MCF 10A (cell line): ENCODE data around the gene SLC27A1. TPM values are rescaled to one million over a fixed set of nuclear protein-coding genes. Genes with fewer than 3 reads are reported as not detected.
"Not testable (repeated sequence)": the region's sequence is repeated elsewhere in the genome, so short reads cannot be mapped to it uniquely, and the experiment has no call there.

Source experiments
- BruUV-seq: library from RNA; stranded (reverse); fragments of 400-500 nt; replicated peaks from 2 replicates; lab custom pipeline; 2021; lab: Mats Ljungman, UMichigan
- CTCF ChIA-PET: fragments of 300-600 bp; sonication (Branson Sonifier 250); formaldehyde crosslinking; extraction: SDS; loops from one replicate; lab custom pipeline; 2021; ENCODE audit warnings: antibody characterized with exemption, inconsistent platforms; lab: Yijun Ruan, JAX
- POLR2A ChIA-PET: fragments of 300-600, 350-650 bp; sonication (Branson Sonifier 250); formaldehyde crosslinking; extraction: SDS; loops from one replicate; lab custom pipeline; 2020; ENCODE audit warnings: antibody characterized with exemption, inconsistent platforms; lab: Yijun Ruan, JAX
- DNase-seq: peaks from one replicate; pipeline ENCODE4 v3.0.0-alpha.2; 2018; ENCODE audit not compliant: unreplicated experiment
- H3K27ac Mint-ChIP-seq: one replicate; pipeline ENCODE4 v1.8.0; 2022; ENCODE audit warnings: mild to moderate bottlenecking, low read depth, mixed read lengths; ENCODE audit not compliant: unreplicated experiment
- H3K27me3 Mint-ChIP-seq: one replicate; pipeline ENCODE4 v1.8.0; 2022; ENCODE audit warnings: mixed read lengths; ENCODE audit not compliant: insufficient read depth, unreplicated experiment
- H3K36me3 Mint-ChIP-seq: one replicate; pipeline ENCODE4 v1.8.0; 2022; ENCODE audit warnings: mild to moderate bottlenecking, moderate library complexity, mixed read lengths; ENCODE audit not compliant: insufficient read depth, unreplicated experiment
- H3K4me1 Mint-ChIP-seq: one replicate; pipeline ENCODE4 v1.8.0; 2022; ENCODE audit warnings: mixed read lengths; ENCODE audit not compliant: insufficient read depth, unreplicated experiment
- H3K4me3 Mint-ChIP-seq: one replicate; pipeline ENCODE4 v1.8.0; 2022; ENCODE audit warnings: mild to moderate bottlenecking, moderate library complexity, mixed read lengths; ENCODE audit not compliant: unreplicated experiment
- H3K9me3 Mint-ChIP-seq: one replicate; pipeline ENCODE4 v1.8.0; 2022; ENCODE audit warnings: mixed read lengths; ENCODE audit not compliant: unreplicated experiment
- CTCF ChIP-seq: fragments of 200-600 bp; IDR thresholded peaks from one replicate; pipeline ENCODE4 v1.8.0; 2022; ENCODE audit warnings: antibody characterized with exemption, mild to moderate bottlenecking; ENCODE audit not compliant: unreplicated experiment
- intact Hi-C: fragments of 100-400 bp; cut with micrococcal nuclease; formaldehyde crosslinking; loops from 2 replicates; pipeline ENCODE4 v1.14.1; 2022
- total RNA-seq: library from RNA; stranded (reverse); gene quantifications from 2 replicates; pipeline ENCODE4 v1.2.3, GENCODE V29; 2022

Gene SLC27A1
- total RNA-seq, 1 experiment from 2014 or later, result 5.0 TPM

- intact Hi-C loops, result no loop called here
- CTCF ChIA-PET, result interaction anchor here (0.6 to 0.8 kb wide), 2 partner anchors 44 to 787 kb away, joined by 3 to 6 read pairs; no protein-coding TSS in a partner anchor
- H3K27ac Mint-ChIP-seq, result peak overlapping the region; percentile 39
- POLR2A ChIA-PET, result interaction anchor here (0.7 to 4.7 kb wide), 4 partner anchors 12 to 203 kb away, joined by 3 to 25 read pairs (median 11); partner anchors contain the start of gene DDA1
- no peak for TF ChIP-seq CTCF
- peaks cover 45% of the 10 kb centered on the region for H3K36me3 Mint-ChIP-seq
- H3K27me3 Mint-ChIP-seq, result no peaks in the 10 kb centered on the region
- H3K4me1 Mint-ChIP-seq, result peaks cover 21% of the 10 kb centered on the region
- no TSS peak for BruUV-seq
- no peak for DNase-seq
- no peaks in the 10 kb centered on the region for H3K9me3 Mint-ChIP-seq
- H3K4me3 Mint-ChIP-seq, result peak overlapping the region; percentile 98
Observed at GRCh38 chr19:17512574-17512939, 42.2 kb downstream of the SLC27A1 start.

DNA sequence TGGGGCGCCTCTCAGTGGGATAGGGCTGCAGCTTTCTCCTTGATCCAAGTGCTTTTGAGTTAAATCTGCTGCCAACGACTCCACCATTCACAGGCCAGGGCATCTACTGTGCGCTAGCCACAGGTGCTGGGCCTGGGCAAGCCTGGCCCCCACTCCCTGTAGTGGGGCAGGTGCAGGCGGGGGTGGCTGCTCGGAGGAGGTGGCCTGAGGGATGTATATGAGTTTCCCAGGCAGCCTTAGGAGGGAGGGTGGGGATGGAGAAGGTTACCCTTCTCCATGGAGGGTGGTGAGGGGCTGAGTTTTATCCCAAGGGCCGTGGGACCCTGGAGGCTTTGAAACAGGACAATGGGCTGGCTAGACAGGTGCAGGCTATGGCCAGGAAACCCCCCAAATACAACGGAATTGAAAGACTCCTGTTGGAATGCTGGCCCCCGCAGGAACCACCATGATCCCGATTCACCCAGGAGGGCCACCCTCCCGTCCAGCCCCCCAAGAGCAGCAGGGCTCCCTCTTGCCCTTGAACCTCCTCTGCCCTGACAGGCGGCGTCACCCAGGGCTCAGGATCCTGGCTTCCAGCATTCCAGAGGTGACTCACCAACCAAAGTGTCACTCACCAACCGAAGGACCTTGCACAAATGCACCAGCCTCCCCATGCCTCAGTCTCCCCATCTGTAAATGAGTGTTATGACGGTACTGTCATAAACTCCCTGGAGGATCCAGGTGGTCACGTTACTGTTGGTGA, 45.3 kb downstream of the SLC27A1 start:
- DNase-seq, result no peak
- no TSS peak for BruUV-seq
- TF ChIP-seq CTCF, result no peak
- no peaks in the 10 kb centered on the region for H3K9me3 Mint-ChIP-seq
- peaks cover 15% of the 10 kb centered on the region for H3K4me1 Mint-ChIP-seq
- POLR2A ChIA-PET, result interaction anchor here (1.1 kb wide), 1 partner anchor 14 kb away, joined by 3 read pairs; no protein-coding TSS in a partner anchor
- CTCF ChIA-PET, result no interaction called here
- peaks cover 47% of the 10 kb centered on the region for H3K36me3 Mint-ChIP-seq
- intact Hi-C loops, result no loop called here
- no peaks in the 10 kb centered on the region for H3K27me3 Mint-ChIP-seq
- no peak overlapping the region for H3K27ac Mint-ChIP-seq
- H3K4me3 Mint-ChIP-seq, result no peak overlapping the region

DNA sequence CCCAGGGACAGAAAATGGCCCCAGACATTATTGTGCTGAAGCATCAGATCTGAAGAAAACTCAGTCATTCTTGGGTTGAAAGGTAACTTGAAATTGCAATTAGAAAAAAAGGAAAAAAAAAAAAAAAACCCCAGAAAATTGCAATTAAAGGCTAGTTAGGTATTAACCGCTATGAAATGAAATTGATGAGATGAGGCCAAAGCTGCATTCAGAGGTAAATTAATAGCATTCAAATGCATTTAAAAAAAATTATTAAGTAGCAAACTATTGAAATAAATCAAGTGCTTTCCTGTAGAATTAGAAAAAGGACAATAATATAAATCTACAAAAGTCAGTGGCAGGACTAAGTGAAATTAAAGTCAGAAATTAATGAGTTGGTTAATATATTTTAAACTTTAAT, 47.6 kb downstream of the SLC27A1 start:
- H3K4me3 Mint-ChIP-seq, result no peak overlapping the region
- ChIA-PET CTCF (interaction anchor here (0.6 to 1.1 kb wide), 3 partner anchors 56 to 366 kb away, joined by 3 to 6 read pairs (median 4); no protein-coding TSS in a partner anchor), POLR2A (interaction anchor here (0.7 kb wide), 1 partner anchor 159 kb away, joined by 4 read pairs; no protein-coding TSS in a partner anchor)
- TF ChIP-seq CTCF, result no peak
- no TSS peak for BruUV-seq
- no peak overlapping the region for H3K27ac Mint-ChIP-seq
- intact Hi-C loops, result no loop called here
- H3K4me1 Mint-ChIP-seq, result peaks cover 9% of the 10 kb centered on the region
- H3K9me3 Mint-ChIP-seq, result no peaks in the 10 kb centered on the region
- DNase-seq, result no peak
- H3K27me3 Mint-ChIP-seq, result no peaks in the 10 kb centered on the region
- H3K36me3 Mint-ChIP-seq, result peaks cover 43% of the 10 kb centered on the region

DNA sequence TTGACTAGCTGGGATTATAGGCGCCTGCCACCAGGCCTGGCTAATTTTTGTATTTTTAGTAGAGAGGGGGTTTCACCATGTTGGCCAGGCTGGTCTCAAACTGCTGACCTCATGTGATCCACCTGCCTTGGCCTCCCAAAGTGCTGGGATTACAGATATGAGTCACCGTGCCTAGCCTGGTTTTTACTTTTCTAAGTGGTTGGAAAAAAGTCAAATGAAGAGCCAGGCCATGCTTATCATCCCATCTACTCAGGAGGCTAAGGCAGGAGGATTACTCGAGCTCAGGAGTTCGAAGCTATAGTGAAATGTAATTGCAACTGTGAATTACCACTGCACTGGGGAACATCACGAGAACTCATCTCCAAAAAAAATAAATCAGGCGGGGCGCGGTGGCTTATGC, 48.3 kb downstream of the SLC27A1 start:
- H3K27me3 Mint-ChIP-seq, intact Hi-C loops: not testable (repeated sequence)
- POLR2A ChIA-PET, result interaction anchor here (0.7 kb wide), 1 partner anchor 670 kb away, joined by 3 read pairs; no protein-coding TSS in a partner anchor

More for the DNA sequence above, 48.3 kb downstream of the SLC27A1 start:
- peaks cover 46% of the 10 kb centered on the region for H3K36me3 Mint-ChIP-seq
- CTCF ChIA-PET, result interaction anchor here (0.6 to 1.2 kb wide), 3 partner anchors 55 to 379 kb away, joined by 3 read pairs; no protein-coding TSS in a partner anchor
- not testable (repeated sequence) for DNase-seq, H3K4me3 Mint-ChIP-seq, H3K4me1 Mint-ChIP-seq, BruUV-seq, H3K9me3 Mint-ChIP-seq, H3K27ac Mint-ChIP-seq
